MG63 (cell line): ENCODE measurements around the gene PPP1R2. TPM values are rescaled to one million over a fixed set of nuclear protein-coding genes. Genes with fewer than 3 reads are reported as not detected.

Experiments used
- total RNA-seq: library from RNA; depleted of rRNA; stranded (reverse); fragments of >200 nt; shearing (Covaris generic); gene quantifications from 2 replicates; pipeline ENCODE4 v1.2.3, GENCODE V29; 2014; ENCODE audit warnings: low replicate concordance; rRNA removed

The PPP1R2 gene
- total RNA-seq, 1 experiment from 2014 or later, result 30.9 TPM

Other genes starting within 250 kb of the PPP1R2 start
- 31.8 and 45.9 TPM in 2 replicates for gene ACAP2, start 100.3 kb downstream of the PPP1R2 start, total RNA-seq
- gene APOD, start 40.6 kb upstream of the PPP1R2 start, total RNA-seq, result not detected in 2 replicates
- not detected in 2 replicates for gene MUC20, start 177.7 kb upstream of the PPP1R2 start, total RNA-seq